ENCODE data around the gene PWWP2A.

- TF ChIP-seq POLR2AphosphoS5 (IDR thresholded peaks at IDR 0.05) = no peak
- TF ChIP-seq, protein P1, sequence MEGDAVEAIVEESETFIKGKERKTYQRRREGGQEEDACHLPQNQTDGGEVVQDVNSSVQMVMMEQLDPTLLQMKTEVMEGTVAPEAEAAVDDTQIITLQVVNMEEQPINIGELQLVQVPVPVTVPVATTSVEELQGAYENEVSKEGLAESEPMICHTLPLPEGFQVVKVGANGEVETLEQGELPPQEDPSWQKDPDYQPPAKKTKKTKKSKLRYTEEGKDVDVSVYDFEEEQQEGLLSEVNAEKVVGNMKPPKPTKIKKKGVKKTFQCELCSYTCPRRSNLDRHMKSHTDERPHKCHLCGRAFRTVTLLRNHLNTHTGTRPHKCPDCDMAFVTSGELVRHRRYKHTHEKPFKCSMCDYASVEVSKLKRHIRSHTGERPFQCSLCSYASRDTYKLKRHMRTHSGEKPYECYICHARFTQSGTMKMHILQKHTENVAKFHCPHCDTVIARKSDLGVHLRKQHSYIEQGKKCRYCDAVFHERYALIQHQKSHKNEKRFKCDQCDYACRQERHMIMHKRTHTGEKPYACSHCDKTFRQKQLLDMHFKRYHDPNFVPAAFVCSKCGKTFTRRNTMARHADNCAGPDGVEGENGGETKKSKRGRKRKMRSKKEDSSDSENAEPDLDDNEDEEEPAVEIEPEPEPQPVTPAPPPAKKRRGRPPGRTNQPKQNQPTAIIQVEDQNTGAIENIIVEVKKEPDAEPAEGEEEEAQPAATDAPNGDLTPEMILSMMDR (IDR thresholded peaks at IDR 0.05) = no peak
- TF ChIP-seq POLR2A (IDR thresholded peaks at IDR 0.05) = no peak
Measured at GRCh38 chr5:160162910-160163309, 43.7 kb upstream of the PWWP2A start.
